Smooth muscle cell (in vitro differentiated cells): ENCODE results near the gene PKP3. TPM values are rescaled to one million over a fixed set of nuclear protein-coding genes. Genes with fewer than 3 reads are reported as not detected.

Source experiments
- DNase-seq: peaks from one replicate; lab custom pipeline; 2025; ENCODE audit not compliant: unreplicated experiment; lab: John Stamatoyannopoulos, UW
- H2AFZ ChIP-seq: fragments of 200-600 bp; sonication (generic); 2 replicates; pipeline ENCODE4 v1.6.0; 2016; ENCODE audit warnings: antibody characterized with exemption, low read depth, mild to moderate bottlenecking
- H3F3A ChIP-seq: fragments of 200-600 bp; sonication (generic); 2 replicates; pipeline ENCODE4 v1.6.0; 2017; ENCODE audit warnings: antibody characterized with exemption, low read depth
- H3K27ac ChIP-seq: fragments of 200-600 bp; sonication (generic); 2 replicates; pipeline ENCODE4 v1.5.1; 2016; ENCODE audit warnings: low read depth, mild to moderate bottlenecking
- H3K27me3 ChIP-seq: fragments of 200-600 bp; sonication (generic); 2 replicates; pipeline ENCODE4 v1.6.1; 2016; ENCODE audit warnings: low read depth, mild to moderate bottlenecking
- H3K36me3 ChIP-seq: fragments of 200-600 bp; sonication (generic); 2 replicates; pipeline ENCODE4 v1.5.1; 2016; ENCODE audit warnings: low read depth
- H3K4me1 ChIP-seq: fragments of 200-600 bp; sonication (generic); 2 replicates; pipeline ENCODE4 v1.5.1; 2016; ENCODE audit warnings: low read depth
- H3K4me2 ChIP-seq: fragments of 200-600 bp; sonication (generic); 2 replicates; pipeline ENCODE4 v1.6.0; 2016; ENCODE audit warnings: mild to moderate bottlenecking
- H3K4me3 ChIP-seq: fragments of 200-600 bp; sonication (generic); 2 replicates; pipeline ENCODE4 v1.5.1; 2016; ENCODE audit warnings: mild to moderate bottlenecking
- H3K79me2 ChIP-seq: fragments of 200-600 bp; sonication (generic); 2 replicates; pipeline ENCODE4 v1.6.0; 2016; ENCODE audit warnings: low read depth, mild to moderate bottlenecking
- H3K9ac ChIP-seq: fragments of 200-600 bp; sonication (generic); 2 replicates; pipeline ENCODE4 v1.6.0; 2016; ENCODE audit warnings: low read depth
- H3K9me3 ChIP-seq: fragments of 200-600 bp; sonication (generic); replicated peaks from 2 replicates; pipeline ENCODE4 v1.5.1; 2016; ENCODE audit warnings: low read depth
- H4K20me1 ChIP-seq: fragments of 200-600 bp; sonication (generic); 2 replicates; pipeline ENCODE4 v1.6.0; 2016; ENCODE audit warnings: low read depth
- WGBS: methylation state at CpG from one replicate; pipeline ENCODE4 v1.1.7; 2016; ENCODE audit warnings: low lambda C conversion rate; 5-methylcytosine and 5-hydroxymethylcytosine counted together
- polyA plus RNA-seq: library from polyadenylated mRNA; unstranded; fragments of >200 nt; fragmentation: Nextera tagmentation; extraction: Ambion mirVana; gene quantifications from 2 replicates; pipeline ENCODE4 v1.2.1, GENCODE V29; 2016
- total RNA-seq: library from RNA; depleted of rRNA; stranded (reverse); fragments of >200 nt; gene quantifications from 2 replicates; pipeline ENCODE4 v1.2.3, GENCODE V29; 2014
- TF ChIP-seq, protein P1 (sequence below): fragments of 200-600 bp; sonication (generic); IDR thresholded peaks from 2 replicates; pipeline ENCODE4 v1.5.1; 2017; ENCODE audit warnings: borderline replicate concordance, mild to moderate bottlenecking, antibody characterized with exemption; ENCODE audit not compliant: insufficient read depth, poor library complexity, severe bottlenecking

The PKP3 gene
- total and polyA plus RNA-seq, 2 experiments from 2014 or later = 24.6 to 61.2 TPM

- no peaks in the 10 kb centered on the region for H3F3A ChIP-seq
- no peak overlapping the region for H2AFZ ChIP-seq
- H3K4me1 ChIP-seq = peaks cover 7% of the 10 kb centered on the region
- WGBS = 88% methylated on average over 3 of the region's 5 CpGs
- no peak overlapping the region for H3K27ac ChIP-seq
- no peaks in the 10 kb centered on the region for H3K9me3 ChIP-seq
- no peaks in the 10 kb centered on the region for H3K27me3 ChIP-seq
- no peak overlapping the region for H3K9ac ChIP-seq
- no peak overlapping the region for H3K4me3 ChIP-seq
- DNase-seq = no peak
- peaks cover 21% of the 10 kb centered on the region for H4K20me1 ChIP-seq
- TF ChIP-seq, protein P1, sequence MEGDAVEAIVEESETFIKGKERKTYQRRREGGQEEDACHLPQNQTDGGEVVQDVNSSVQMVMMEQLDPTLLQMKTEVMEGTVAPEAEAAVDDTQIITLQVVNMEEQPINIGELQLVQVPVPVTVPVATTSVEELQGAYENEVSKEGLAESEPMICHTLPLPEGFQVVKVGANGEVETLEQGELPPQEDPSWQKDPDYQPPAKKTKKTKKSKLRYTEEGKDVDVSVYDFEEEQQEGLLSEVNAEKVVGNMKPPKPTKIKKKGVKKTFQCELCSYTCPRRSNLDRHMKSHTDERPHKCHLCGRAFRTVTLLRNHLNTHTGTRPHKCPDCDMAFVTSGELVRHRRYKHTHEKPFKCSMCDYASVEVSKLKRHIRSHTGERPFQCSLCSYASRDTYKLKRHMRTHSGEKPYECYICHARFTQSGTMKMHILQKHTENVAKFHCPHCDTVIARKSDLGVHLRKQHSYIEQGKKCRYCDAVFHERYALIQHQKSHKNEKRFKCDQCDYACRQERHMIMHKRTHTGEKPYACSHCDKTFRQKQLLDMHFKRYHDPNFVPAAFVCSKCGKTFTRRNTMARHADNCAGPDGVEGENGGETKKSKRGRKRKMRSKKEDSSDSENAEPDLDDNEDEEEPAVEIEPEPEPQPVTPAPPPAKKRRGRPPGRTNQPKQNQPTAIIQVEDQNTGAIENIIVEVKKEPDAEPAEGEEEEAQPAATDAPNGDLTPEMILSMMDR = no peak
- H3K36me3 ChIP-seq = no peaks in the 10 kb centered on the region
- no peaks in the 10 kb centered on the region for H3K79me2 ChIP-seq
- H3K4me2 ChIP-seq = peak overlapping the region; percentile 92
Observed at GRCh38 chr11:371051-371450, 23.0 kb upstream of the PKP3 start.

- no peaks in the 10 kb centered on the region for H3K9me3 ChIP-seq
Observed at GRCh38 chr11:371716-372590, 22.1 kb upstream of the PKP3 start.

DNA sequence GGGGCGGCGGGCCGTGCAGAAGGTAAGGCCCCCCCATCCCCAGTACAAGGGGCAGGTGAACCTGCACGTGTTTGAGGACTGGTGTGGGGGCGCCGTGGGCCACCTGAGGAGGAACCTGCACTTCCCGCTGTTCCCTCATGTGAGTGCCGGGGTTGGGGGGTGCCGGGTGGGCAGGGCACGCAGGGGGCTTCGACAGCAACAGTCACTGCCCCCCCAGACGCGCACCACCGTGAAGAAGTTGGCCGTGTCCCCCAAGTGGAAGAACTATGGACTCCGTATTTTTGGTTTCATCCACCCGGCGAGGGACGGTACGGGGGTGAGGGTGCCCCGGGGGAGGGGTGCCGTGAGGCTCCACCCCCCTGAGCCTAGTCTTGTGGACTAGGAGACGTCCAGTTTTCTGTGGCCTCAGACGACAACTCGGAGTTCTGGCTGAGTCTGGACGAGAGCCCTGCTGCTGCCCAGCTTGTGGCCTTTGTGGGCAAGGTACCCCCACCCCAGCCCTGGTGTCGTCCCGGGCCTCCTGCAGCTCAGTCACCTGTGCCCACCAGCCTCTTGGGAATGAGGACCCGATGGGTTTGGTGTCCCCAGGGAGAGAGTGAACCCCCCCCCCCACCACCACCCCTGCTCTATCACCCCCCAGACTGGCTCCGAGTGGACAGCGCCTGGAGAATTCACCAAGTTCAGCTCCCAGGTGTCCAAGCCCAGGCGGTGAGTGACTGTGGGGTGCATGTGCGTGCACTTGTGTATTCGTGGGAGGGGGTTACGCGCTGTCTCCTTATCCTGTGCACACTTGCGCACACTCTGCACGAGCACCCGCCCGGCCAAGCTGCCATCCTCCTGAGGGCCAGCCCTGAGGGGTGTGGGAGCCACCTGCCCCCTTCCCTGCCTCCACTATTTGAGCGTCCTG lies 20.9 kb upstream of the PKP3 start:
- Histone ChIP-seq H3K4me2 (no peak overlapping the region), H2AFZ (no peak overlapping the region), H3K27ac (no peak overlapping the region), H3K9me3 (no peaks in the 10 kb centered on the region), H3K9ac (no peak overlapping the region), H3K4me3 (no peak overlapping the region), H3K27me3 (no peaks in the 10 kb centered on the region), H4K20me1 (peaks cover 21% of the 10 kb centered on the region), H3F3A (no peaks in the 10 kb centered on the region), H3K36me3 (no peaks in the 10 kb centered on the region), H3K79me2 (no peaks in the 10 kb centered on the region), H3K4me1 (peaks cover 7% of the 10 kb centered on the region)
- 95% methylated on average over 37 of the region's 41 CpGs for WGBS
- TF ChIP-seq, protein P1 = no peak
- DNase-seq = no peak

More at GRCh38 chr11:371716-372590, 22.1 kb upstream of the PKP3 start:
- Histone ChIP-seq H3K4me2 (no peak overlapping the region), H3F3A (no peaks in the 10 kb centered on the region), H3K36me3 (no peaks in the 10 kb centered on the region), H3K27ac (no peak overlapping the region), H3K9ac (no peak overlapping the region), H4K20me1 (peaks cover 21% of the 10 kb centered on the region), H3K27me3 (no peaks in the 10 kb centered on the region), H3K79me2 (no peaks in the 10 kb centered on the region), H3K4me1 (peaks cover 7% of the 10 kb centered on the region), H3K4me3 (no peak overlapping the region), H2AFZ (no peak overlapping the region)
- WGBS = 97% methylated on average over 19 of the region's 19 CpGs
- DNase-seq = no peak
- TF ChIP-seq, protein P1 = no peak
